ENCODE data around the gene YPEL2. TPM values are rescaled to one million over a fixed set of nuclear protein-coding genes. Genes with fewer than 3 reads are reported as not detected.

YPEL2 gene
- total RNA-seq, 1 experiment from 2014 or later = 0.98 TPM

DNA sequence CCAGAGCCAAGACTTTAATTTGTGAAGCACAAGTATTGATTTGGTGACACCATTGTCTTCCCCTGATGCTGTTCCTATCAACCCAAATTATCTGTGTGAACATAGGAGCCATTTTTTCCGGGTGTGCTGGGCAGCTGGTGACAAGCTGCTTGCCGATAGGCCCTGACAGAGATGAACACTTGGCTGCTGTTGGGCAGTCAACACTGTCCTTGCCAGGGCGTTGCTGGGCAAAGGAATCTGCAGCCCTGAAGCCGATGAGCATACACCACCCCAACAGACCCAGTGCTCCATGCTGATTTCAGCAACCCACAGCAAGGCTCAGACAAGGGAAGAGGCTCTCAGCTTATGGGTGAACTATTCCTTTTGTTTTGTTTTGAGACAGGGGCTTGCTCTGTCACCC lies 105.4 kb downstream of the YPEL2 start:
- Histone ChIP-seq H3K9me3 (ENCODE audit: control insufficient read depth, low read depth, low read length) (no peaks in the 10 kb centered on the region), H3K9ac (ENCODE audit: extremely low read depth, insufficient read length, low read length) (no peak overlapping the region), H3K14ac (ENCODE audit: insufficient read depth, low read length) (no peak overlapping the region), H4K8ac (replicated peaks; ENCODE audit: insufficient read length, low read depth, low read length) (no peak overlapping the region), H3K23me2 (ENCODE audit: insufficient read length, low read depth, low read length, poor library complexity, severe bottlenecking) (no peaks in the 10 kb centered on the region), H3K56ac (ENCODE audit: insufficient read length, low read depth, low read length) (no peak overlapping the region), H3K18ac (ENCODE audit: insufficient read length, low read depth, low read length) (no peak overlapping the region), H3K23ac (ENCODE audit: insufficient read length, low read depth, low read length) (no peak overlapping the region), H3K79me2 (ENCODE audit: insufficient read depth, low read length) (no peaks in the 10 kb centered on the region), H3K27ac (ENCODE audit: insufficient read length, low read depth, low read length) (no peak overlapping the region), H2AFZ (ENCODE audit: low read length) (no peak overlapping the region), H2BK5ac (ENCODE audit: insufficient read length, low read length) (no peak overlapping the region), H4K20me1 (ENCODE audit: control insufficient read depth, insufficient read depth, insufficient read length) (no peaks in the 10 kb centered on the region), H3T11ph (ENCODE audit: low read length) (no peak overlapping the region), H2BK120ac (ENCODE audit: low read depth, low read length, poor library complexity, severe bottlenecking) (no peak overlapping the region), H3K79me1 (ENCODE audit: insufficient read depth, low read depth, low read length, poor library complexity, severe bottlenecking) (no peaks in the 10 kb centered on the region), H2BK12ac (ENCODE audit: insufficient read length, low read depth, low read length) (no peak overlapping the region), H2AK5ac (ENCODE audit: insufficient read length, low read length) (no peak overlapping the region), H3K4ac (ENCODE audit: low read depth, low read length) (no peak overlapping the region), H3K4me1 (ENCODE audit: insufficient read depth, low read length) (no peaks in the 10 kb centered on the region), H3K27me3 (ENCODE audit: insufficient read depth, low read length) (no peaks in the 10 kb centered on the region), H3K4me2 (ENCODE audit: insufficient read depth, insufficient read length, low read length) (no peak overlapping the region), H4K5ac (ENCODE audit: insufficient read length, low read depth, low read length) (no peak overlapping the region), H2BK20ac (ENCODE audit: low read depth, low read length, poor library complexity, severe bottlenecking) (no peak overlapping the region), H2BK15ac (ENCODE audit: low read depth, low read length) (no peak overlapping the region), H4K91ac (ENCODE audit: insufficient read length, low read depth, low read length) (no peak overlapping the region)
- no peak for DNase-seq
- Mint-ChIP-seq H3K27ac (no peak overlapping the region), H3K27me3 (ENCODE audit: low read depth) (no peaks in the 10 kb centered on the region; the same call in 1 of the 2 replicates), H3K4me3 (no peak overlapping the region), H3K36me3 (ENCODE audit: insufficient read depth in 1 of 3, low read depth in 3 of 3) (no peaks in the 10 kb centered on the region), H3K9me3 (no peaks in the 10 kb centered on the region; a peak in 2 of 5 replicates), H3K4me1 (peaks cover 6 to 11% of the 10 kb centered on the region in 2 experiments)
- TF ChIP-seq, protein P1, sequence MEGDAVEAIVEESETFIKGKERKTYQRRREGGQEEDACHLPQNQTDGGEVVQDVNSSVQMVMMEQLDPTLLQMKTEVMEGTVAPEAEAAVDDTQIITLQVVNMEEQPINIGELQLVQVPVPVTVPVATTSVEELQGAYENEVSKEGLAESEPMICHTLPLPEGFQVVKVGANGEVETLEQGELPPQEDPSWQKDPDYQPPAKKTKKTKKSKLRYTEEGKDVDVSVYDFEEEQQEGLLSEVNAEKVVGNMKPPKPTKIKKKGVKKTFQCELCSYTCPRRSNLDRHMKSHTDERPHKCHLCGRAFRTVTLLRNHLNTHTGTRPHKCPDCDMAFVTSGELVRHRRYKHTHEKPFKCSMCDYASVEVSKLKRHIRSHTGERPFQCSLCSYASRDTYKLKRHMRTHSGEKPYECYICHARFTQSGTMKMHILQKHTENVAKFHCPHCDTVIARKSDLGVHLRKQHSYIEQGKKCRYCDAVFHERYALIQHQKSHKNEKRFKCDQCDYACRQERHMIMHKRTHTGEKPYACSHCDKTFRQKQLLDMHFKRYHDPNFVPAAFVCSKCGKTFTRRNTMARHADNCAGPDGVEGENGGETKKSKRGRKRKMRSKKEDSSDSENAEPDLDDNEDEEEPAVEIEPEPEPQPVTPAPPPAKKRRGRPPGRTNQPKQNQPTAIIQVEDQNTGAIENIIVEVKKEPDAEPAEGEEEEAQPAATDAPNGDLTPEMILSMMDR (conservative IDR thresholded peaks at IDR 0.05) = no peak
- WGBS (ENCODE audit: extremely low coverage, insufficient read length, low lambda C conversion rate) = no CpG with 5 or more reads among the region's 4 CpGs
